Neural progenitor cell (in vitro differentiated cells): ENCODE measurements around the gene CELF5. TPM values are rescaled to one million over a fixed set of nuclear protein-coding genes. Genes with fewer than 3 reads are reported as not detected.

Experiments
- DNase-seq: peaks from one replicate; pipeline ENCODE4 v3.0.0-alpha.2; 2016; ENCODE audit warnings: low spot score
- H2AFZ ChIP-seq: fragments of 200-600 bp; sonication (generic); replicated peaks from 2 replicates; pipeline ENCODE4 v1.6.1; 2016; ENCODE audit warnings: antibody characterized with exemption
- H3F3A ChIP-seq: fragments of 200-600 bp; sonication (generic); 2 replicates; pipeline ENCODE4 v1.6.1; 2016; ENCODE audit warnings: antibody characterized with exemption, low read depth
- H3K27ac ChIP-seq: fragments of 200-600 bp; sonication (generic); 2 replicates; pipeline ENCODE4 v1.5.1; 2016; ENCODE audit warnings: mild to moderate bottlenecking
- H3K27me3 ChIP-seq: fragments of 200-600 bp; sonication (generic); 2 replicates; pipeline ENCODE4 v1.6.1; 2016; ENCODE audit warnings: mild to moderate bottlenecking, moderate library complexity
- H3K36me3 ChIP-seq: fragments of 200-600 bp; sonication (generic); 2 replicates; pipeline ENCODE4 v1.5.1; 2016
- H3K4me1 ChIP-seq: fragments of 200-600 bp; sonication (generic); 2 replicates; pipeline ENCODE4 v1.6.1; 2016; ENCODE audit warnings: mixed run types
- H3K4me2 ChIP-seq: fragments of 200-600 bp; sonication (generic); 2 replicates; pipeline ENCODE4 v1.6.1; 2016
- H3K4me3 ChIP-seq: fragments of 200-600 bp; sonication (generic); 2 replicates; pipeline ENCODE4 v1.5.1; 2016
- H3K79me2 ChIP-seq: fragments of 200-600 bp; sonication (generic); 2 replicates; pipeline ENCODE4 v1.6.1; 2016; ENCODE audit warnings: low read depth
- H3K9ac ChIP-seq: fragments of 200-600 bp; sonication (generic); 2 replicates; pipeline ENCODE4 v1.6.1; 2016
- H3K9me3 ChIP-seq: fragments of 200-600 bp; sonication (generic); 2 replicates; pipeline ENCODE4 v1.5.1; 2016; ENCODE audit warnings: low read depth
- H4K20me1 ChIP-seq: fragments of 200-600 bp; sonication (generic); 2 replicates; pipeline ENCODE4 v1.6.1; 2016; ENCODE audit warnings: low read depth
- H3K27ac Mint-ChIP-seq: 3 replicates; pipeline ENCODE4 v1.8.0; 2021; ENCODE audit warnings: mixed read lengths
- H3K27me3 Mint-ChIP-seq: 2 replicates; pipeline ENCODE4 v1.8.0; 2022; ENCODE audit warnings: low read depth, mild to moderate bottlenecking, inconsistent platforms, moderate library complexity, mixed read lengths; ENCODE audit not compliant: insufficient read depth
- H3K36me3 Mint-ChIP-seq: 3 replicates; pipeline ENCODE4 v1.8.0; 2021; ENCODE audit warnings: mixed read lengths
- H3K4me1 Mint-ChIP-seq: 3 replicates; pipeline ENCODE4 v1.8.0; 2021; ENCODE audit warnings: mixed read lengths
- H3K4me3 Mint-ChIP-seq: 3 replicates; pipeline ENCODE4 v1.8.0; 2021; ENCODE audit warnings: mild to moderate bottlenecking, moderate library complexity, mixed read lengths
- H3K9me3 Mint-ChIP-seq: 3 replicates; pipeline ENCODE4 v1.8.0; 2020; ENCODE audit warnings: mixed read lengths
- CTCF ChIP-seq: fragments of 200-600 bp; sonication (generic); IDR thresholded peaks from 2 replicates; pipeline ENCODE4 v1.5.1; 2017; ENCODE audit warnings: antibody characterized with exemption, mild to moderate bottlenecking
- EZH2 ChIP-seq: fragments of 200-600 bp; sonication (generic); IDR thresholded peaks from 2 replicates; pipeline ENCODE4 v1.6.1; 2017; ENCODE audit warnings: antibody characterized with exemption, mild to moderate bottlenecking, moderate library complexity
- EZH2phosphoT487 ChIP-seq: fragments of 200-600 bp; sonication (generic); IDR thresholded peaks from 2 replicates; pipeline ENCODE4 v1.6.1; 2017; ENCODE audit warnings: antibody characterized with exemption
- total RNA-seq: library from RNA; depleted of rRNA; stranded (reverse); fragments of >200 nt; gene quantifications from 2 replicates; pipeline ENCODE4 v1.2.3, GENCODE V29; 2015; ENCODE audit warnings: low replicate concordance

CELF5 gene
- total RNA-seq, 1 donor from 2014 or later: 7.9 TPM

- no peaks in the 10 kb centered on the region for H3K36me3 ChIP-seq
- Mint-ChIP-seq H3K4me1 (no peaks in the 10 kb centered on the region), H3K4me3 (no peak overlapping the region), H3K27me3 (peaks cover 25% of the 10 kb centered on the region), H3K27ac (no peak overlapping the region), H3K36me3 (no peaks in the 10 kb centered on the region), H3K9me3 (peaks cover 2% of the 10 kb centered on the region)
- DNase-seq: no peak
- no peaks in the 10 kb centered on the region for H3K79me2 ChIP-seq
- H3K9me3 ChIP-seq: no peaks in the 10 kb centered on the region
- TF ChIP-seq EZH2 (no peak), CTCF (no peak), EZH2phosphoT487 (no peak)
- H3K4me1 ChIP-seq: no peaks in the 10 kb centered on the region
- H4K20me1 ChIP-seq: no peaks in the 10 kb centered on the region
- H2AFZ ChIP-seq: no peak overlapping the region
- no peak overlapping the region for H3K4me3 ChIP-seq
- H3K4me2 ChIP-seq: no peak overlapping the region
- no peak overlapping the region for H3K27ac ChIP-seq
- H3K9ac ChIP-seq: no peak overlapping the region
- no peaks in the 10 kb centered on the region for H3F3A ChIP-seq
- peaks cover 52% of the 10 kb centered on the region for H3K27me3 ChIP-seq
Observed at GRCh38 chr19:3309724-3310123, 85.3 kb downstream of the CELF5 start.

- H2AFZ ChIP-seq: no peak overlapping the region
- no peaks in the 10 kb centered on the region for H3F3A ChIP-seq
- Mint-ChIP-seq H3K4me1 (no peaks in the 10 kb centered on the region), H3K27ac (no peak overlapping the region), H3K4me3 (no peak overlapping the region), H3K36me3 (no peaks in the 10 kb centered on the region), H3K9me3 (peaks cover 2% of the 10 kb centered on the region), H3K27me3 (peaks cover 21% of the 10 kb centered on the region)
- H3K4me1 ChIP-seq: no peaks in the 10 kb centered on the region
- no peaks in the 10 kb centered on the region for H3K36me3 ChIP-seq
- H3K4me3 ChIP-seq: no peak overlapping the region
- no peaks in the 10 kb centered on the region for H3K9me3 ChIP-seq
- H3K27me3 ChIP-seq: peaks cover 52% of the 10 kb centered on the region
- TF ChIP-seq CTCF (no peak), EZH2 (no peak), EZH2phosphoT487 (no peak)
- no peak overlapping the region for H3K4me2 ChIP-seq
- no peak overlapping the region for H3K9ac ChIP-seq
- no peaks in the 10 kb centered on the region for H4K20me1 ChIP-seq
- H3K79me2 ChIP-seq: no peaks in the 10 kb centered on the region
- H3K27ac ChIP-seq: no peak overlapping the region
- no peak for DNase-seq
Observed at GRCh38 chr19:3310280-3310679, 85.8 kb downstream of the CELF5 start.

- Histone ChIP-seq H2AFZ (no peak overlapping the region), H3K9me3 (no peaks in the 10 kb centered on the region), H3K27ac (no peak overlapping the region), H3K4me3 (no peak overlapping the region), H3K79me2 (no peaks in the 10 kb centered on the region), H3K27me3 (peaks cover 52% of the 10 kb centered on the region), H3F3A (no peaks in the 10 kb centered on the region), H4K20me1 (no peaks in the 10 kb centered on the region), H3K9ac (no peak overlapping the region), H3K4me1 (no peaks in the 10 kb centered on the region), H3K4me2 (no peak overlapping the region), H3K36me3 (no peaks in the 10 kb centered on the region)
- Mint-ChIP-seq H3K27me3 (peaks cover 20% of the 10 kb centered on the region), H3K4me3 (no peak overlapping the region), H3K27ac (no peak overlapping the region), H3K9me3 (peaks cover 2% of the 10 kb centered on the region), H3K4me1 (no peaks in the 10 kb centered on the region), H3K36me3 (no peaks in the 10 kb centered on the region)
- no peak for DNase-seq
- TF ChIP-seq EZH2: no peak
- no peak for TF ChIP-seq CTCF
- TF ChIP-seq EZH2phosphoT487: no peak
Observed at GRCh38 chr19:3310711-3311110, 86.2 kb downstream of the CELF5 start.

GRCh38 chr19:3313199-3313575, 88.7 kb downstream of the CELF5 start:
- no peak overlapping the region for H3K4me2 ChIP-seq
- H3K27ac Mint-ChIP-seq: no peak overlapping the region
- no peaks in the 10 kb centered on the region for H3K36me3 Mint-ChIP-seq
- H3K36me3 ChIP-seq: no peaks in the 10 kb centered on the region
- H3K9ac ChIP-seq: no peak overlapping the region
- no peaks in the 10 kb centered on the region for H3K79me2 ChIP-seq
- no peak overlapping the region for H3K4me3 Mint-ChIP-seq
- H3K4me3 ChIP-seq: no peak overlapping the region
- H4K20me1 ChIP-seq: no peaks in the 10 kb centered on the region
- no peak for TF ChIP-seq CTCF
- no peak for TF ChIP-seq EZH2
- no peaks in the 10 kb centered on the region for H3K4me1 Mint-ChIP-seq
- DNase-seq: no peak
- no peaks in the 10 kb centered on the region for H3K9me3 Mint-ChIP-seq
- peaks cover 19% of the 10 kb centered on the region for H3K27me3 Mint-ChIP-seq
- H3K4me1 ChIP-seq: no peaks in the 10 kb centered on the region
- no peaks in the 10 kb centered on the region for H3K9me3 ChIP-seq
- H3K27me3 ChIP-seq: peaks cover 53% of the 10 kb centered on the region
- no peaks in the 10 kb centered on the region for H3F3A ChIP-seq
- H2AFZ ChIP-seq: no peak overlapping the region
- no peak overlapping the region for H3K27ac ChIP-seq
